Stomach (tissue), 9 donors: ENCODE measurements around the gene GPC6. TPM values are rescaled to one million over a fixed set of nuclear protein-coding genes. Genes with fewer than 3 reads are reported as not detected.

Experiments used
- DNase-seq, 2 donors: peaks; one replicate each; pipeline versions ENCODE4 v3.0.0 to v3.0.0-alpha.2; 2013 to 2019
- H3K27ac ChIP-seq, 5 donors: fragments of 200-600 bp in 4 of 5; sonication (generic) in 4 of 5; one replicate each; pipeline ENCODE4 v1.5.1; 2013 to 2019; ENCODE audit warnings: mild to moderate bottlenecking in 1 of 5, moderate library complexity in 1 of 5
- H3K27me3 ChIP-seq, 3 donors: fragments of 200-600 bp; sonication (generic); one replicate each; pipeline ENCODE4 v1.5.1; 2017 to 2019; ENCODE audit warnings: mixed run types in 1 of 3
- H3K36me3 ChIP-seq, 4 donors: fragments of 200-600 bp; sonication (generic); 1 replicate in 3 of 4; 2 replicates in 1 of 4; pipeline ENCODE4 v1.5.1; 2016 to 2019
- H3K4me1 ChIP-seq, 4 donors: fragments of 200-600 bp; sonication (generic); one replicate each; pipeline ENCODE4 v1.5.1; 2016 to 2019
- H3K4me3 ChIP-seq, 4 donors: fragments of 200-600 bp; sonication (generic) in 3 of 4; one replicate each; pipeline ENCODE4 v1.5.1; 2016 to 2019; ENCODE audit warnings: mild to moderate bottlenecking in 1 of 4
- H3K9me3 ChIP-seq, 4 donors: fragments of 200-600 bp; sonication (generic); one replicate each; pipeline ENCODE4 v1.5.1; 2016 to 2019
- EP300 ChIP-seq: sonication (generic); formaldehyde crosslinking; IDR thresholded peaks from one replicate; pipeline ENCODE4 v1.6.1; 2017; ENCODE audit warnings: antibody characterized with exemption
- POLR2A ChIP-seq, 4 donors: fragments of 450-650 bp; IDR thresholded peaks; one replicate each; pipeline ENCODE4 v1.6.1; 2016; ENCODE audit warnings: antibody characterized with exemption in 4 of 4, control low read depth in 2 of 4, mild to moderate bottlenecking in 1 of 4, moderate library complexity in 1 of 4
- POLR2AphosphoS5 ChIP-seq, 3 donors: sonication (generic); formaldehyde crosslinking; IDR thresholded peaks; one replicate each; pipeline ENCODE4 v1.6.1; 2016; ENCODE audit warnings: antibody characterized with exemption in 3 of 3
- WGBS, 5 donors: extraction: QIAGEN DNeasy Blood & Tissue Kit in 3 of 5; methylation state at CpG; one replicate each; pipeline versions ENCODE4 v1.1.5 to v1.1.7; 2013 to 2018; 5-methylcytosine and 5-hydroxymethylcytosine counted together
- intact Hi-C: fragments of 100-400 bp; cut with DNase I; formaldehyde crosslinking; loops from one replicate; pipeline ENCODE4 v1.15.1; 2023; ENCODE audit warnings: low total_unique reads
- polyA plus RNA-seq, 3 donors: library from polyadenylated mRNA; stranded (reverse); fragments of 200-250 nt; gene quantifications; one replicate each; pipeline ENCODE4 v1.2.3, GENCODE V29; 2013
- total RNA-seq, 5 donors: library from RNA; depleted of rRNA; stranded (reverse); fragments of >200 nt; gene quantifications; one replicate each; pipeline versions ENCODE4 v1.1.0 to v1.2.3, GENCODE V29; 2014 to 2016
- TF ChIP-seq, protein P1 (sequence below), 7 experiments: fragments of 450-650 bp in 4 of 7; fragments of 200-600 bp in 3 of 7; sonication (generic) in 3 of 7; IDR thresholded peaks; one replicate each; pipeline ENCODE4 v1.5.1; 2016 to 2019; ENCODE audit warnings: antibody characterized with exemption in 7 of 7, control low read depth in 2 of 7, mild to moderate bottlenecking in 1 of 7
- donor health status: healthy with polysubstance abuse.
- donor health status: Bipolar disorder and iron deficiency.
- donor health status: healthy.

The GPC6 gene
- total and polyA plus RNA-seq, 8 donors, result 0.70 to 52.7 (median 5.6) TPM

DNA sequence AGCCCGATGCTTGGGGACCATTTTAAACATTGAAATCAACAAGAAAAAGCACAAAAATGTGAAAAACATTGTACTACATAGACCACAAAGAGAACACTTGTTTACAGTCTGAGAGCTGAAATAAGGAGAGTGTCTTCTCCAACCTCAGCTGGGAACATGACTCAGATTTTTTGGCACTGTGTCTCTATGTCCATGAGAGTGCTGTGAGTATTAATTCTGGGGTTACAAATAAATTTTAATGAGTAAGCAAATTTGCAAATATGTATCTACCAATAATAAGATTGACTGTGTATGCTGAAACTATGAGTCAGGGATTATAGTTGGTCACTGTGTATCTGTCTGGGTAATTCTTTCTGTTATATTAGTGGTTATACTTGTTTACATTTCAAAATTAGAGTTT is 1078.9 kb downstream of the GPC6 start:
- peaks cover 0 to 12% (median 5%) of the 10 kb centered on the region in 4 donors for H3K4me1 ChIP-seq
- no peak overlapping the region for H3K27ac ChIP-seq
- H3K36me3 ChIP-seq, result no peaks in the 10 kb centered on the region
- H3K4me3 ChIP-seq, result no peak overlapping the region
- TF ChIP-seq EP300 (no peak), POLR2AphosphoS5 (IDR thresholded peaks at IDR 0.05) (no peak), POLR2A (IDR thresholded peaks at IDR 0.05) (no peak)
- TF ChIP-seq, protein P1, sequence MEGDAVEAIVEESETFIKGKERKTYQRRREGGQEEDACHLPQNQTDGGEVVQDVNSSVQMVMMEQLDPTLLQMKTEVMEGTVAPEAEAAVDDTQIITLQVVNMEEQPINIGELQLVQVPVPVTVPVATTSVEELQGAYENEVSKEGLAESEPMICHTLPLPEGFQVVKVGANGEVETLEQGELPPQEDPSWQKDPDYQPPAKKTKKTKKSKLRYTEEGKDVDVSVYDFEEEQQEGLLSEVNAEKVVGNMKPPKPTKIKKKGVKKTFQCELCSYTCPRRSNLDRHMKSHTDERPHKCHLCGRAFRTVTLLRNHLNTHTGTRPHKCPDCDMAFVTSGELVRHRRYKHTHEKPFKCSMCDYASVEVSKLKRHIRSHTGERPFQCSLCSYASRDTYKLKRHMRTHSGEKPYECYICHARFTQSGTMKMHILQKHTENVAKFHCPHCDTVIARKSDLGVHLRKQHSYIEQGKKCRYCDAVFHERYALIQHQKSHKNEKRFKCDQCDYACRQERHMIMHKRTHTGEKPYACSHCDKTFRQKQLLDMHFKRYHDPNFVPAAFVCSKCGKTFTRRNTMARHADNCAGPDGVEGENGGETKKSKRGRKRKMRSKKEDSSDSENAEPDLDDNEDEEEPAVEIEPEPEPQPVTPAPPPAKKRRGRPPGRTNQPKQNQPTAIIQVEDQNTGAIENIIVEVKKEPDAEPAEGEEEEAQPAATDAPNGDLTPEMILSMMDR (IDR thresholded peaks at IDR 0.05), result no peak
- 52 to 71% (median 61%) methylated on average over 1 of the region's 1 CpG for WGBS, 5 donors
- H3K9me3 ChIP-seq, result no peaks in the 10 kb centered on the region
- intact Hi-C loops, result no loop called here
- H3K27me3 ChIP-seq, result no peaks in the 10 kb centered on the region
- no peak for DNase-seq

DNA sequence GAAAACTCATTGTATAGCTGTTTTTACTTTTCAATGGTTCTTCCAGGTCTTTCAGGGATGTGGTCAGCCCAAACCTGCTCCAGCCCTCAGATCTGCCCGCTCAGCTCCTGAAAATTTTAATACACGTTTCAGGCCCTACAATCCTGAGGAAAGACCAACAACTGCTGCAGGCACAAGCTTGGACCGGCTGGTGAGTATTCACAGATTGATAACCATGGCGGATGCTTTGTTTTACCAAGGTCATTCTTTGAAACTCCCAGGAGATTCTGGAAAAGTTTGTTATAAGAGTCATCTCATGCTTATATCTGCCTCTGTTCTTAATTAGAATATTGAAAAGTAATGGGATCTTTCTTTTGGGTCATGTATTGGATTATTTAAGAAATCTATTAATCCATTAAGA is 1079.3 kb downstream of the GPC6 start:
- WGBS, 5 donors, result 65 to 77% (median 72%) methylated on average over 4 of the region's 4 CpGs
- peaks cover 0 to 12% (median 5%) of the 10 kb centered on the region in 4 donors for H3K4me1 ChIP-seq
- no peak overlapping the region for H3K4me3 ChIP-seq
- intact Hi-C loops, result no loop called here
- no peak for DNase-seq
- H3K36me3 ChIP-seq, result no peaks in the 10 kb centered on the region
- no peaks in the 10 kb centered on the region for H3K27me3 ChIP-seq
- no peak overlapping the region for H3K27ac ChIP-seq
- TF ChIP-seq, protein P1 (IDR thresholded peaks at IDR 0.05), result no peak
- TF ChIP-seq EP300, result no peak
- no peak for TF ChIP-seq POLR2A (IDR thresholded peaks at IDR 0.05)
- TF ChIP-seq POLR2AphosphoS5 (IDR thresholded peaks at IDR 0.05), result no peak
- H3K9me3 ChIP-seq, result no peaks in the 10 kb centered on the region

DNA sequence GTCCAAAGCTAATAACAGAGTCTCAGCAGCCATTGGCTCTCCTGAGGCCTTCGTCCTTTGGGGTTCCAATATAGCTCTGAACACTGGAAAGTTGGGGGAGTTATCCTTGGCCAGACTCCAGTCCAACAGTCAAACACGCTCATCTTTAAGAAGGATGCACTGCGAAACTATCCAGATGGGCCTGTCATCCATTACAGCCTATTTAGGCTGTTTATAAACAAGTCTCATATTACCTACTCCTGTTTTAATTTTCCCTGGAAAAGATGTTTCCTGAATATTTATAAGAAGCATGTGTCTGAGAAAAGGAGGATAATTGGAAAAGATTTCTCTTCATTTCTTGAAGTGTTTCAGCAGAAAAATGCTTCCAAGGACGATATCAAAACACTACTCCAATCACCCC is 1082.2 kb downstream of the GPC6 start:
- Histone ChIP-seq H3K36me3 (no peaks in the 10 kb centered on the region), H3K9me3 (no peaks in the 10 kb centered on the region), H3K27ac (no peak overlapping the region), H3K4me3 (no peak overlapping the region), H3K4me1 (peaks cover 0 to 12% (median 5%) of the 10 kb centered on the region in 4 donors), H3K27me3 (no peaks in the 10 kb centered on the region)
- no peak for DNase-seq
- intact Hi-C loops, result no loop called here
- no peak for TF ChIP-seq EP300
- TF ChIP-seq, protein P1 (IDR thresholded peaks at IDR 0.05), result no peak
- no peak for TF ChIP-seq POLR2AphosphoS5 (IDR thresholded peaks at IDR 0.05)
- WGBS, 5 donors, result 77 to 86% (median 84%) methylated on average over 4 of the region's 4 CpGs

DNA sequence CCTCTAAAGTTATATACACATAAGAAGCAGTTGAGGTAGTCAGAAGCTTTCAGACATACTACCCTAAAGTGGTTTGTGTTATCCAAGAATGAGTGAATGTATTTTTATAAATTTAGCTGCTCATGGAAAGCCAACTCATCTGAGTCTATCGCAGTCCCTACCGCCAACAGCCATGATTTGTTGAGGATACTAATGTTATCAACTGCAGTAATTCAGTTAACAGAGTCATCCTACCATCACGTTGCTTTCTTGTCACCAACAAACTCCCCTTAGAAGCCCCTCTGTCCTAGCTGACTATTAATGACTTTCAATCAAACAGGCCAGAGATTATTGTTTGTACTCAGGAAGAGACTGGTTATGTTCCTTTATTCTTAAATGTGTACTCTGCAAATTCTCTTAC is 1083.0 kb downstream of the GPC6 start:
- DNase-seq, result no peak
- Histone ChIP-seq H3K27ac (no peak overlapping the region), H3K27me3 (no peaks in the 10 kb centered on the region), H3K9me3 (no peaks in the 10 kb centered on the region), H3K36me3 (no peaks in the 10 kb centered on the region), H3K4me1 (peaks cover 0 to 12% (median 3%) of the 10 kb centered on the region in 4 donors), H3K4me3 (no peak overlapping the region)
- 86 to 93% (median 87%) methylated on average over 3 of the region's 3 CpGs for WGBS, 5 donors
- TF ChIP-seq POLR2A (IDR thresholded peaks at IDR 0.05) (no peak), POLR2AphosphoS5 (IDR thresholded peaks at IDR 0.05) (no peak), EP300 (no peak)
- intact Hi-C loops, result no loop called here

DNA sequence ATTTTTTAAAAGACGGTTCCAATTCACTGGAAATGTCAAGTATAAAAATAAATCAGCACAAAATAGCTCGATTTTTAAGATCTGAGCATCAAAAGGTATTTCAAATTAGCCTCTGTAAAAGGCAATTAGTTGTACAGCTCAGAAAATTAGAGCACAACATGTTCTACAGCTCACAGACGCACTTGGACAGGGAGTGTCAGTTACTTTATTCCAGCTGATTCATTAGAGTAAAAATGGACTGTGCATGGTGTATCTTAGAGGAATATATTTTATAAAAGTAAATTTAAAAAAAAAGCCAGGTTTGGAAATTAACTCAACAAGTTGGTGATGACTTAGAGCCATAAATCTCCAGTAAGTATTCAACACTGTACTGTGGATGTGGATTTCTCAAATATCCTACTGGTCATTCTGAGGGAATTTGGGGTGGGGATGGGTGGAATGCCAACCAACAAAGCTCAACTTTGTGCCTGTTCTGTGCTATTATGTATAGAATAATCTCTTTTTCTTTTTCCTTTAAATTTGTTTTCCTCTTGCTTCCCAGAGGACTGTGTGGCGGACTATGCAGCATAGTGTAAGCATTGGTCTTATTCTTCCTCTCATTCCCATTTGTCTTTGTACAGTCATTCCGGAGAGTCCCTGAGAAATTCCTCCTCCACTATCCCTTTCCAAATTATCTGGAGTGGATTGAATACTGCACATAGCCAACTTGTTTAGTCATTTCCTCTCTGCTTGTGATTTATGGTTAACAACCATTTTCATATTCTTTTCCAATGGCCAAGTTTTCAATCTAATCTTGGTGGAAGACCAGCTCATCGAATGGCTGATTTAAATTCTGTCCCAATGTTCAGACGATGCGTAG is 1083.6 kb downstream of the GPC6 start:
- WGBS, 5 donors, result 63 to 84% (median 80%) methylated on average over 8 of the region's 8 CpGs
- no peaks in the 10 kb centered on the region for H3K27me3 ChIP-seq
- TF ChIP-seq EP300, result no peak
- TF ChIP-seq POLR2AphosphoS5 (IDR thresholded peaks at IDR 0.05), result no peak
- TF ChIP-seq, protein P1 (IDR thresholded peaks at IDR 0.05), result no peak
- TF ChIP-seq POLR2A (IDR thresholded peaks at IDR 0.05), result no peak
- no peak for DNase-seq
- no peaks in the 10 kb centered on the region for H3K9me3 ChIP-seq
- H3K36me3 ChIP-seq, result no peaks in the 10 kb centered on the region
- no peak overlapping the region for H3K4me3 ChIP-seq
- H3K4me1 ChIP-seq, result peaks cover 0 to 8% (median 0%) of the 10 kb centered on the region in 4 donors
- intact Hi-C loops, result no loop called here
- peak overlapping the region in 1 of 5 donors; percentile 50 for H3K27ac ChIP-seq
